ENCODE measurements around the gene NTMT2. TPM values are rescaled to one million over a fixed set of nuclear protein-coding genes. Genes with fewer than 3 reads are reported as not detected.

Gene NTMT2
- total RNA-seq, 4 donors from 2014 or later: not detected

GRCh38 chr1:170146720-170147263 is 1.0 kb downstream of the NTMT2 start:
- Histone ChIP-seq H3K4me3 (no peak overlapping the region), H3K27me3 (no peaks in the 10 kb centered on the region), H3K27ac (no peak overlapping the region), H3K9me3 (no peaks in the 10 kb centered on the region), H3K4me1 (no peaks in the 10 kb centered on the region), H3K36me3 (no peaks in the 10 kb centered on the region)
- ATAC-seq (no peak), DNase-seq (no peak)
- in situ Hi-C loops (cut with MboI; ENCODE audit: low sequenced_read_pairs in 4 of 4): no loop called here
- TF ChIP-seq CTCF (IDR thresholded peaks at IDR 0.05 in 4 of 5, conservative IDR thresholded peaks at IDR 0.05 in 1 of 5): no peak
- no peak for TF ChIP-seq POLR2A (IDR thresholded peaks at IDR 0.05)
- intact Hi-C loops (cut with DNase I; ENCODE audit: low total_unique reads): no loop called here

- no peak for DNase-seq
- Histone ChIP-seq H3K4me3 (no peak overlapping the region), H3K9me3 (no peaks in the 10 kb centered on the region), H3K4me1 (no peaks in the 10 kb centered on the region), H3K27me3 (no peaks in the 10 kb centered on the region), H3K36me3 (no peaks in the 10 kb centered on the region), H3K27ac (no peak overlapping the region)
- in situ Hi-C loops (cut with MboI; ENCODE audit: low sequenced_read_pairs in 4 of 4) (no loop called here), intact Hi-C loops (cut with DNase I; ENCODE audit: low total_unique reads) (no loop called here)
- no peak for ATAC-seq
- no peak for TF ChIP-seq CTCF (IDR thresholded peaks at IDR 0.05 in 4 of 5, conservative IDR thresholded peaks at IDR 0.05 in 1 of 5)
- no peak for TF ChIP-seq POLR2A (IDR thresholded peaks at IDR 0.05)
Measured at GRCh38 chr1:170149241-170149640, 3.5 kb downstream of the NTMT2 start.

- no peak for ATAC-seq
- Histone ChIP-seq H3K9me3 (no peaks in the 10 kb centered on the region), H3K27ac (no peak overlapping the region), H3K36me3 (no peaks in the 10 kb centered on the region), H3K27me3 (no peaks in the 10 kb centered on the region), H3K4me3 (no peak overlapping the region), H3K4me1 (no peaks in the 10 kb centered on the region)
- no peak for DNase-seq
- in situ Hi-C loops (cut with MboI; ENCODE audit: low sequenced_read_pairs in 4 of 4) (no loop called here), intact Hi-C loops (cut with DNase I; ENCODE audit: low total_unique reads) (no loop called here)
- no peak for TF ChIP-seq POLR2A (IDR thresholded peaks at IDR 0.05)
- TF ChIP-seq CTCF (IDR thresholded peaks at IDR 0.05 in 4 of 5, conservative IDR thresholded peaks at IDR 0.05 in 1 of 5): no peak
Measured at GRCh38 chr1:170150016-170150415, 4.3 kb downstream of the NTMT2 start.

GRCh38 chr1:170150921-170151320 is 5.2 kb downstream of the NTMT2 start:
- no peaks in the 10 kb centered on the region for H3K36me3 ChIP-seq
- DNase-seq (no peak), ATAC-seq (no peak)
- H3K4me1 ChIP-seq: no peaks in the 10 kb centered on the region
- no peak overlapping the region for H3K27ac ChIP-seq
- TF ChIP-seq POLR2A (IDR thresholded peaks at IDR 0.05) (no peak), CTCF (IDR thresholded peaks at IDR 0.05 in 4 of 5, conservative IDR thresholded peaks at IDR 0.05 in 1 of 5) (no peak)
- no peaks in the 10 kb centered on the region for H3K9me3 ChIP-seq
- intact Hi-C loops (cut with DNase I; ENCODE audit: low total_unique reads) (no loop called here), in situ Hi-C loops (cut with MboI; ENCODE audit: low sequenced_read_pairs in 4 of 4) (no loop called here)
- H3K4me3 ChIP-seq: no peak overlapping the region
- H3K27me3 ChIP-seq: no peaks in the 10 kb centered on the region

GRCh38 chr1:170153417-170153816 is 7.7 kb downstream of the NTMT2 start:
- in situ Hi-C loops (cut with MboI; ENCODE audit: low sequenced_read_pairs in 4 of 4) (no loop called here), intact Hi-C loops (cut with DNase I; ENCODE audit: low total_unique reads) (no loop called here)
- no peak for TF ChIP-seq CTCF (IDR thresholded peaks at IDR 0.05 in 4 of 5, conservative IDR thresholded peaks at IDR 0.05 in 1 of 5)
- no peak for TF ChIP-seq POLR2A (IDR thresholded peaks at IDR 0.05)
- ATAC-seq (no peak), DNase-seq (no peak)
- H3K27me3 ChIP-seq: no peaks in the 10 kb centered on the region
- no peaks in the 10 kb centered on the region for H3K9me3 ChIP-seq
- no peaks in the 10 kb centered on the region for H3K36me3 ChIP-seq
- H3K27ac ChIP-seq: no peak overlapping the region
- H3K4me3 ChIP-seq: no peak overlapping the region
- H3K4me1 ChIP-seq: no peaks in the 10 kb centered on the region
